SU-DHL-6 (cell line): ENCODE data around the gene MARK3.
A peak's percentile ranks its signal among the peaks of the same experiment; 100 is the strongest.

Experiments used
- H2AFZ ChIP-seq: fragments of 200-600 bp; sonication (generic); 2 replicates; pipeline ENCODE4 v1.6.1; 2014; ENCODE audit warnings: low read depth, mild to moderate bottlenecking, moderate library complexity, mixed read lengths, antibody characterized with exemption, low read length; ENCODE audit not compliant: severe bottlenecking
- H3F3A ChIP-seq: fragments of 200-600 bp; shearing (Covaris generic); 2 replicates; pipeline ENCODE4 v1.6.0; 2016; ENCODE audit warnings: antibody characterized with exemption, mild to moderate bottlenecking; ENCODE audit not compliant: insufficient read depth
- H3K27ac ChIP-seq: fragments of 200-600 bp; sonication (generic); 2 replicates; pipeline ENCODE4 v1.5.1; 2016; ENCODE audit warnings: low read depth, mild to moderate bottlenecking, low read length, moderate library complexity, mixed read lengths
- H3K27me3 ChIP-seq: fragments of 200-600 bp; sonication (generic), shearing (Covaris generic); 2 replicates; pipeline ENCODE4 v1.6.0; 2014; ENCODE audit warnings: mild to moderate bottlenecking, low read length
- H3K36me3 ChIP-seq: fragments of 200-600 bp; sonication (generic); 2 replicates; pipeline ENCODE4 v1.6.1; 2014; ENCODE audit warnings: mild to moderate bottlenecking, low read length, mixed read lengths
- H3K4me2 ChIP-seq: fragments of 300-600, 200-600 bp; shearing (Covaris generic), sonication (generic); 2 replicates; pipeline ENCODE4 v1.6.0; 2014; ENCODE audit warnings: low read length, low read depth, mild to moderate bottlenecking; ENCODE audit not compliant: poor library complexity, severe bottlenecking
- H3K4me3 ChIP-seq: fragments of 200-600 bp; sonication (generic); 2 replicates; pipeline ENCODE4 v1.5.1; 2014; ENCODE audit warnings: antibody characterized with exemption, low read length, mild to moderate bottlenecking, mixed read lengths; ENCODE audit not compliant: insufficient read depth, poor library complexity, severe bottlenecking
- H3K79me2 ChIP-seq: fragments of 200-600 bp; sonication (generic); 2 replicates; pipeline ENCODE4 v1.6.1; 2014; ENCODE audit warnings: mild to moderate bottlenecking, low read length, moderate library complexity; ENCODE audit not compliant: insufficient read depth
- H3K9ac ChIP-seq: fragments of 200-600 bp; sonication (generic); 2 replicates; pipeline ENCODE4 v1.7.0; 2014; ENCODE audit warnings: mild to moderate bottlenecking, low read length
- H3K9me2 ChIP-seq: fragments of 200-600 bp; sonication (generic); replicated peaks from 2 replicates; pipeline ENCODE4 v1.6.1; 2014; ENCODE audit warnings: low read length; ENCODE audit not compliant: insufficient read depth
- H3K9me3 ChIP-seq: fragments of 200-600 bp; sonication (generic); 2 replicates; pipeline ENCODE4 v1.6.1; 2014; ENCODE audit warnings: low read length, mixed read lengths; ENCODE audit not compliant: insufficient read depth
- H4K20me1 ChIP-seq: fragments of 200-600 bp; sonication (generic); 2 replicates; pipeline ENCODE4 v1.6.1; 2014; ENCODE audit warnings: low read depth, mild to moderate bottlenecking, antibody characterized with exemption, low read length, moderate library complexity, mixed read lengths
- EZH2phosphoT487 ChIP-seq: fragments of 200-600 bp; sonication (generic), shearing (Covaris generic); conservative IDR thresholded peaks from 2 replicates; pipeline ENCODE4 v1.6.1; 2018; ENCODE audit warnings: mild to moderate bottlenecking, antibody characterized with exemption, low read length, moderate library complexity, mixed read lengths
- TF ChIP-seq, protein P1 (sequence below): fragments of 200-600 bp; sonication (generic); IDR thresholded peaks from one replicate; pipeline ENCODE4 v1.5.1; 2017; ENCODE audit warnings: antibody characterized with exemption, mild to moderate bottlenecking, low read length, moderate library complexity; ENCODE audit not compliant: insufficient read depth, poor library complexity, severe bottlenecking

MARK3 gene

DNA sequence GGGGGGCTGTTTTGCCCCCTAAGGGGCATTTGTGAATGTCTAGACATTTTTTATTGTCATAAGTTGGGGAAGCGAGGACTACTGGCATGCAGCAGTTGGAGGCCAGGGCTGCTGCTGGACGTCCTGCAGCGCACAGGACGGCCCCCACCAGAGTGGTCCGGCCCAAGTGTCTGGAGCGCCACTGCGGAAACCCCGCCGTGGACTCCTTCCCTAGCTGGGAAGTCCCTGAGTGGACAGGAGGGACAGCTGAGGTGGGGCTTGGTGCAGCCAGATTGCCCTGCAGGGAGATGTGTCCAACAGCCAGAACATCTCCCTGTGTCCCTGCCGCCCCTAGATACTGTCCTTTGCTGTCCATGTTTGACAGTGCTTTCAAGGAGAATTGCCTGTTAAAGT, 132.0 kb downstream of the MARK3 start:
- TF ChIP-seq EZH2phosphoT487 = no peak
- TF ChIP-seq, protein P1, sequence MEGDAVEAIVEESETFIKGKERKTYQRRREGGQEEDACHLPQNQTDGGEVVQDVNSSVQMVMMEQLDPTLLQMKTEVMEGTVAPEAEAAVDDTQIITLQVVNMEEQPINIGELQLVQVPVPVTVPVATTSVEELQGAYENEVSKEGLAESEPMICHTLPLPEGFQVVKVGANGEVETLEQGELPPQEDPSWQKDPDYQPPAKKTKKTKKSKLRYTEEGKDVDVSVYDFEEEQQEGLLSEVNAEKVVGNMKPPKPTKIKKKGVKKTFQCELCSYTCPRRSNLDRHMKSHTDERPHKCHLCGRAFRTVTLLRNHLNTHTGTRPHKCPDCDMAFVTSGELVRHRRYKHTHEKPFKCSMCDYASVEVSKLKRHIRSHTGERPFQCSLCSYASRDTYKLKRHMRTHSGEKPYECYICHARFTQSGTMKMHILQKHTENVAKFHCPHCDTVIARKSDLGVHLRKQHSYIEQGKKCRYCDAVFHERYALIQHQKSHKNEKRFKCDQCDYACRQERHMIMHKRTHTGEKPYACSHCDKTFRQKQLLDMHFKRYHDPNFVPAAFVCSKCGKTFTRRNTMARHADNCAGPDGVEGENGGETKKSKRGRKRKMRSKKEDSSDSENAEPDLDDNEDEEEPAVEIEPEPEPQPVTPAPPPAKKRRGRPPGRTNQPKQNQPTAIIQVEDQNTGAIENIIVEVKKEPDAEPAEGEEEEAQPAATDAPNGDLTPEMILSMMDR = no peak
- H3F3A ChIP-seq = 0 out of 2 replicates have a peak, but pooled peaks cover 8% of the 10 kb centered on the region
- no peak overlapping the region for H3K4me3 ChIP-seq
- H3K27me3 ChIP-seq = no peaks in the 10 kb centered on the region
- no peak overlapping the region for H2AFZ ChIP-seq
- no peaks in the 10 kb centered on the region for H4K20me1 ChIP-seq
- no peaks in the 10 kb centered on the region for H3K9me2 ChIP-seq
- H3K4me2 ChIP-seq = no peak overlapping the region
- no peak overlapping the region for H3K9ac ChIP-seq
- no peaks in the 10 kb centered on the region for H3K79me2 ChIP-seq
- H3K27ac ChIP-seq = no peak overlapping the region
- H3K36me3 ChIP-seq = no peaks in the 10 kb centered on the region
- H3K9me3 ChIP-seq = no peaks in the 10 kb centered on the region

DNA sequence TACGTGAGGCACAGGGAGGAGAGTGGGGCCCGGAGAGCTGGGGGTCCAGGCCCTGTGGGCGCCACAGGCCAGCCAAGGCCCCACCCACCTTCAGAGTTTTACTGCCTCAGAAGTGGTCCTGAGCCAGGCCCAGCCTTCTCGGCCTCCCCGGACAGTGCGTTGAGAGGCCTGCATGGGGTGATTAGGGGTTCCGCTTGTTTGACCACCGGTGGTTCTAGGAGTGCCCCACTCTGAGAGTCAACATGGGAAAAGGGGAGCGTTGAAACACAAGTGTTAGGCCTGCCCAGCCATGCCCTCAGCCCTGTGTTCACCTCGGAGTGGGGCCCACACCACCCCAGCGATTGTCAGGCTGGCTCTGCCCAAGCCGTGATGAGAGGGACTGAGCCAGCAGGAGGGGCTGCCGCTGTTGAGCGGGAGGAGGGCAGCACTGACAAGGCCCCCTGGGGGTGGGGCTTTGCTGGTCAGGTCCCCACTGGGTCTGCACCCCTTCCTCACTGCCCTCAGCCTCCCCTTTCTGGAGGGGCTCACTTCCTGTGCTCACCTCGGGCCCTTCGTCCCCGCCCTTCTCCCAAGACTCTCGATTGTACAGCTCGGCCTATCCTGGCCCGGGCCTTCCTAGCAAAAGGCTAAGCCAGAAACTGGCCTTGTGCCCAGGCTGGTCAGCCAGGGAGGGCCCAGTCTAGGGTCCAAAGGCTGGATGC, 132.7 kb downstream of the MARK3 start:
- TF ChIP-seq, protein P1 = no peak
- TF ChIP-seq EZH2phosphoT487 = no peak
- Histone ChIP-seq H3K27ac (no peak overlapping the region), H3K9me3 (no peaks in the 10 kb centered on the region), H3K79me2 (no peaks in the 10 kb centered on the region), H3K4me2 (no peak overlapping the region), H3K36me3 (no peaks in the 10 kb centered on the region), H3K27me3 (no peaks in the 10 kb centered on the region), H4K20me1 (no peaks in the 10 kb centered on the region), H3K4me3 (no peak overlapping the region), H2AFZ (no peak overlapping the region), H3F3A (0 out of 2 replicates have a peak, but pooled peaks cover 8% of the 10 kb centered on the region), H3K9ac (no peak overlapping the region), H3K9me2 (no peaks in the 10 kb centered on the region)

DNA sequence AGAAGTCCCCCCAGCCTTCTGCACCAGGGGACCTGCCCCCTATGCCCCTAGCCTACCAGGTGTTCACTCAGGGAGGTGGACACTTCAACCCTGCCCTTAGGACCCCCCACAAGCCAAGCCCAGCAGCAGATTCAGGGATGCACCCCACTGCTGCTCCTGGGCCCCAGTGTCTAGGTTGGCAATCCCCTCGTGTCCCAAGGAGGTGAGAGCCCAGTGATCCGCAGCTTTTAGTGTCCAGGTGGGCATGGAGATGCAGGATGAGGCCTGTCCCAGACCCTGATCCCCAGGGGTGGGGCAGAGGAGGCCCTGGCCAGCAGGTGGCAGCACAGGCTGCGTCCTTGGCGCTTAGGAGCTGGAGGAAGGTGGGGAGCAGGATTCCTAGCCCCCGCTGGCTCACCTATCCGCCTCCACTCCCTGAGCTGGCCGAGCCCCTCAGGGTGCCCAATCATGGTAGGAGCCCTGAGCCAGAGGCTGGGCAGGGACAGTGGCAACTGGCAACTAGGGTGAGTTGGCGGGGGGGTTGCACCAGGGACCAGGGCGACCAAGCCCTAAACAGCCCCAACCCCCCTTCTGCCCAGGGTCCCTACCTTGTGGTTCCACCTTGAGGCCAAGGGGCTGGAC, 133.3 kb downstream of the MARK3 start:
- no peak overlapping the region for H3K4me2 ChIP-seq
- 0 out of 2 replicates have a peak, but pooled peaks cover 8% of the 10 kb centered on the region for H3F3A ChIP-seq
- no peak overlapping the region for H3K27ac ChIP-seq
- H3K9me2 ChIP-seq = no peaks in the 10 kb centered on the region
- no peaks in the 10 kb centered on the region for H3K27me3 ChIP-seq
- no peaks in the 10 kb centered on the region for H3K9me3 ChIP-seq
- no peak overlapping the region for H2AFZ ChIP-seq
- H3K9ac ChIP-seq = no peak overlapping the region
- H3K79me2 ChIP-seq = no peaks in the 10 kb centered on the region
- H3K36me3 ChIP-seq = no peaks in the 10 kb centered on the region
- TF ChIP-seq, protein P1 = peak; percentile 92
- no peak for TF ChIP-seq EZH2phosphoT487
- no peak overlapping the region for H3K4me3 ChIP-seq
- H4K20me1 ChIP-seq = no peaks in the 10 kb centered on the region
